VCaP (cell line): ENCODE data around the gene ZBTB6.
A peak's percentile ranks its signal among the peaks of the same experiment; 100 is the strongest.

Experiments
- H3K27ac ChIP-seq: fragments of 450-650 bp; 2 replicates; pipeline ENCODE4 v1.5.1; 2017
- CTCF ChIP-seq: fragments of 450-650 bp; conservative IDR thresholded peaks from 2 replicates; pipeline ENCODE4 v1.5.1; 2017; ENCODE audit warnings: mild to moderate bottlenecking, moderate library complexity

Gene ZBTB6

GRCh38 chr9:122939601-122940000 lies 26.5 kb upstream of the ZBTB6 start:
- H3K27ac ChIP-seq = peak overlapping the region; percentile 91

GRCh38 chr9:122936883-122937282 lies 23.8 kb upstream of the ZBTB6 start:
- TF ChIP-seq CTCF = no peak
- no peak overlapping the region for H3K27ac ChIP-seq

More at GRCh38 chr9:122939601-122940000, 26.5 kb upstream of the ZBTB6 start:
- TF ChIP-seq CTCF = no peak

GRCh38 chr9:122936464-122936863 lies 23.3 kb upstream of the ZBTB6 start:
- TF ChIP-seq CTCF = no peak
- no peak overlapping the region for H3K27ac ChIP-seq

- peak within 1 kb of the TSS; percentile 92 for H3K27ac ChIP-seq
- no peak for TF ChIP-seq CTCF
Observed at GRCh38 chr9:122931226-122932121, 18.4 kb upstream of the ZBTB6 start, which contains the start of gene ZBTB26. TSS of gene ZBTB26 (minus strand) at chr9:122931512. CDS start at chr9:122919934, 11,578 bp downstream.

- peak overlapping the region; percentile 92 for H3K27ac ChIP-seq
- TF ChIP-seq CTCF = peak; percentile 21; the same call in 1 of the 2 replicates
Observed at GRCh38 chr9:122930541-122931225, 17.6 kb upstream of the ZBTB6 start.

- H3K27ac ChIP-seq = no peak overlapping the region
- no peak for TF ChIP-seq CTCF
Observed at GRCh38 chr9:122929796-122930354, 16.8 kb upstream of the ZBTB6 start.

GRCh38 chr9:122923947-122924346 lies 10.8 kb upstream of the ZBTB6 start:
- H3K27ac ChIP-seq = no peak overlapping the region
- no peak for TF ChIP-seq CTCF
